ENCODE data around the gene GREB1.

GREB1 gene

DNA sequence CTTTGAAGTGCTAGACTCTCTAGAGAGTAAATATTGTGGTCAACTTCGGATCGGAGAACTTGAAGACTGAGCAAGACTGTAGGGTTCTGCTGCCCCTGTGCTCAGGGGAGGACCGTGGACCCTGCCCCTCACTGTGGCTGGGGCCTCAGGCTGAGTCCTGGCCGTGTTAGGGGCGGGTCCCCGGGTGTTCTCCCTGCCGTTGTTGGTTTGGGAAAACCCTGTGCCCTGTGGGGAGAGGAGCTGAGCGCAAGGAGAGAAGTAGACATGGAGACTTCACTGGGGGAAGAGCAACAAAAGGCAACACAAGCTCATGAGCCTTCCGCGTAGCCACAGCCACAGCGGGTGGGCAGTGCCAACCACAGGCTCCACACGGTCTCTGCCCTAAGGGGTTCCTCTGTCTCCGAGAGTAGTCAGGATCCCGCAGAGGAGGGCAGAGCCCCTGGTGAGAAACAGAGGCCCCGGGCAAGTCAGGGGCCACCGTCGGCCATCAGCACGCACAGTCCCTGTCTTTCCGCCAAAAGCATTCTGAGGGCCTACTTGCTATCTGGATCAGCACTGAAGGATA, 83.1 kb downstream of the GREB1 start:
- Histone ChIP-seq H3K9ac (ENCODE audit: low read length) (no peak overlapping the region), H3K9me3 (ENCODE audit: low read length) (no peaks in the 10 kb centered on the region), H3K4me3 (ENCODE audit: low read depth, low read length, poor library complexity, severe bottlenecking) (no peak overlapping the region), H3K27me3 (ENCODE audit: insufficient read depth, low read length) (no peaks in the 10 kb centered on the region), H3F3A (ENCODE audit: insufficient read depth, low read length) (no peaks in the 10 kb centered on the region), H3K9me2 (ENCODE audit: low read depth, low read length) (no peaks in the 10 kb centered on the region), H3K36me3 (ENCODE audit: insufficient read depth, low read length) (no peaks in the 10 kb centered on the region), H3K4me1 (ENCODE audit: insufficient read depth, low read length, severe bottlenecking) (no peaks in the 10 kb centered on the region), H4K20me1 (ENCODE audit: insufficient read depth, low read length) (no peaks in the 10 kb centered on the region), H3K4me2 (ENCODE audit: low read length) (no peak overlapping the region), H3K27ac (ENCODE audit: low read depth, low read length, poor library complexity, severe bottlenecking) (no peak overlapping the region), H3K79me2 (ENCODE audit: insufficient read depth, low read length) (no peaks in the 10 kb centered on the region), H2AFZ (ENCODE audit: low read length) (no peak overlapping the region)
- no peak for TF ChIP-seq EZH2 (IDR thresholded peaks at IDR 0.05; ENCODE audit: borderline replicate concordance, low read length)
- TF ChIP-seq, protein P1, sequence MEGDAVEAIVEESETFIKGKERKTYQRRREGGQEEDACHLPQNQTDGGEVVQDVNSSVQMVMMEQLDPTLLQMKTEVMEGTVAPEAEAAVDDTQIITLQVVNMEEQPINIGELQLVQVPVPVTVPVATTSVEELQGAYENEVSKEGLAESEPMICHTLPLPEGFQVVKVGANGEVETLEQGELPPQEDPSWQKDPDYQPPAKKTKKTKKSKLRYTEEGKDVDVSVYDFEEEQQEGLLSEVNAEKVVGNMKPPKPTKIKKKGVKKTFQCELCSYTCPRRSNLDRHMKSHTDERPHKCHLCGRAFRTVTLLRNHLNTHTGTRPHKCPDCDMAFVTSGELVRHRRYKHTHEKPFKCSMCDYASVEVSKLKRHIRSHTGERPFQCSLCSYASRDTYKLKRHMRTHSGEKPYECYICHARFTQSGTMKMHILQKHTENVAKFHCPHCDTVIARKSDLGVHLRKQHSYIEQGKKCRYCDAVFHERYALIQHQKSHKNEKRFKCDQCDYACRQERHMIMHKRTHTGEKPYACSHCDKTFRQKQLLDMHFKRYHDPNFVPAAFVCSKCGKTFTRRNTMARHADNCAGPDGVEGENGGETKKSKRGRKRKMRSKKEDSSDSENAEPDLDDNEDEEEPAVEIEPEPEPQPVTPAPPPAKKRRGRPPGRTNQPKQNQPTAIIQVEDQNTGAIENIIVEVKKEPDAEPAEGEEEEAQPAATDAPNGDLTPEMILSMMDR (IDR thresholded peaks at IDR 0.05; ENCODE audit: low read length): no peak

DNA sequence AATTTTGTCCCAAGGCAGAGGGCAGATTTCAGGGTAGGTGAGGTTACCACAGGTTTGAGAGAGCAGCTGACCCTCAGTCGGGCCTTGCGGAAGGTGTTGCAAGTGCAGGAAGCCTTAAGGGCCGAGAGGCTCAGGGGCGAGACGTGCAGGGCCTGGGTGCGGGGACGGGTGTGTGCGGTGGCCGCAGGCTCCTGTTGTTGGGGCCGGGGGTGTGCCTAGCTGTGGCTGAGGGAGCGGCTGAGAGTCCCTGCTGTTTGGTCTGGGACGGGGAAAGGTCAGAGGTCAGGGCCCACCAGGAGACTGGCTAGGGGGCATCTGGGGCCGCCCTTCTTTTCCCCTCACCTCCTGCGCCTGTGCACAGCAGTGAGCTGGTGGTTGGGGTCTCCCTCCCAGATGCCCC, 83.7 kb downstream of the GREB1 start:
- no peaks in the 10 kb centered on the region for H3K9me3 ChIP-seq (ENCODE audit: low read length)
- H3K9me2 ChIP-seq (ENCODE audit: low read depth, low read length): no peaks in the 10 kb centered on the region
- H3K27ac ChIP-seq (ENCODE audit: low read depth, low read length, poor library complexity, severe bottlenecking): no peak overlapping the region
- H3K4me1 ChIP-seq (ENCODE audit: insufficient read depth, low read length, severe bottlenecking): no peaks in the 10 kb centered on the region
- no peak overlapping the region for H3K4me2 ChIP-seq (ENCODE audit: low read length)
- H3K79me2 ChIP-seq (ENCODE audit: insufficient read depth, low read length): no peaks in the 10 kb centered on the region
- no peak overlapping the region for H2AFZ ChIP-seq (ENCODE audit: low read length)
- no peak overlapping the region for H3K9ac ChIP-seq (ENCODE audit: low read length)
- H3F3A ChIP-seq (ENCODE audit: insufficient read depth, low read length): no peaks in the 10 kb centered on the region
- TF ChIP-seq EZH2 (IDR thresholded peaks at IDR 0.05; ENCODE audit: borderline replicate concordance, low read length): no peak
- TF ChIP-seq, protein P1 (IDR thresholded peaks at IDR 0.05; ENCODE audit: low read length): no peak
- H3K4me3 ChIP-seq (ENCODE audit: low read depth, low read length, poor library complexity, severe bottlenecking): no peak overlapping the region
- H3K27me3 ChIP-seq (ENCODE audit: insufficient read depth, low read length): no peaks in the 10 kb centered on the region
- no peaks in the 10 kb centered on the region for H4K20me1 ChIP-seq (ENCODE audit: insufficient read depth, low read length)
- no peaks in the 10 kb centered on the region for H3K36me3 ChIP-seq (ENCODE audit: insufficient read depth, low read length)

DNA sequence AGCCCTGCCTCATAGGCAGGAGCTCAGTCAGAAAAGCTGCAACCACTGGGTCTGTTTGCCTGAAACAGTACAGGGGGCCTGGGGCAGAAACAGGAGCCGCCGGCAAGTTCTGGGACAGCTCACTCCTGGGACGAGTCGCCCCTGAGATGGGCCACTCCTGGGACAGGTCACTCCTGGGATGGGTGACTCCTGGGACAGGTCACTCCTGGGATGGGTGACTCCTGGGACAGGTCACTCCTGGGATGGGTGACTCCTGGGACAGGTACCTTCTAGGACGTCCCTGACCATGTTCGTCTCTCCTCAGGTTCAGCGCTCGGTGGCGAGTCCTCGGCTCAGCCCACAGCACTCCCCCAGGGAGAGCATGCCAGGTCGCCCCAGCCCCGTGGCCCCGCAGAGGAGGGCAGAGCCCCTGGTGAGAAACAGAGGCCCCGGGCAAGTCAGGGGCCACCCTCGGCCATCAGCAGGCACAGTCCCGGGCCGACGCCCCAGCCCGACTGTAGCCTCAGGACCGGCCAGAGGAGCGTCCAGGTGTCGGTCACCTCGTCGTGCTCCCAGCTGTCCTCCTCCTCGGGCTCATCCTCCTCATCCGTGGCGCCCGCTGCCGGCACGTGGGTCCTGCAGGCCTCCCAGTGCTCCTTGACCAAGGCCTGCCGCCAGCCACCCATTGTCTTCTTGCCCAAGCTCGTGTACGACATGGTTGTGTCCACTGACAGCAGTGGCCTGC, 84.3 kb downstream of the GREB1 start:
- H3K4me1 ChIP-seq (ENCODE audit: insufficient read depth, low read length, severe bottlenecking): no peaks in the 10 kb centered on the region
- no peak overlapping the region for H3K27ac ChIP-seq (ENCODE audit: low read depth, low read length, poor library complexity, severe bottlenecking)
- no peaks in the 10 kb centered on the region; the same call in 1 of the 2 replicates for H3K36me3 ChIP-seq (ENCODE audit: insufficient read depth, low read length)
- no peak overlapping the region for H3K4me3 ChIP-seq (ENCODE audit: low read depth, low read length, poor library complexity, severe bottlenecking)
- H4K20me1 ChIP-seq (ENCODE audit: insufficient read depth, low read length): no peaks in the 10 kb centered on the region
- no peak overlapping the region for H3K9ac ChIP-seq (ENCODE audit: low read length)
- no peaks in the 10 kb centered on the region for H3K9me3 ChIP-seq (ENCODE audit: low read length)
- H3K9me2 ChIP-seq (ENCODE audit: low read depth, low read length): no peaks in the 10 kb centered on the region
- no peak overlapping the region for H2AFZ ChIP-seq (ENCODE audit: low read length)
- no peaks in the 10 kb centered on the region for H3F3A ChIP-seq (ENCODE audit: insufficient read depth, low read length)
- no peaks in the 10 kb centered on the region for H3K79me2 ChIP-seq (ENCODE audit: insufficient read depth, low read length)
- no peak overlapping the region for H3K4me2 ChIP-seq (ENCODE audit: low read length)
- H3K27me3 ChIP-seq (ENCODE audit: insufficient read depth, low read length): no peaks in the 10 kb centered on the region
- TF ChIP-seq EZH2 (IDR thresholded peaks at IDR 0.05; ENCODE audit: borderline replicate concordance, low read length): no peak
- TF ChIP-seq, protein P1 (IDR thresholded peaks at IDR 0.05; ENCODE audit: low read length): no peak
